Endothelial cell of umbilical vein (primary cell): ENCODE results near the gene PIEZO2.

ENCODE experiments used
- EZH2 ChIP-seq: IDR thresholded peaks from 2 replicates; pipeline ENCODE4 v1.6.1; 2012; ENCODE audit warnings: borderline replicate concordance, low read depth, mild to moderate bottlenecking, moderate library complexity, low read length, inconsistent platforms; ENCODE audit not compliant: severe bottlenecking
- FOS ChIP-seq: IDR thresholded peaks from 2 replicates; pipeline ENCODE4 v1.6.1; 2011; ENCODE audit warnings: mild to moderate bottlenecking, low read length, moderate library complexity, borderline replicate concordance; ENCODE audit not compliant: insufficient read depth
- GATA2 ChIP-seq: IDR thresholded peaks from 2 replicates; pipeline ENCODE4 v1.7.0; 2011; ENCODE audit warnings: low read depth, mild to moderate bottlenecking, moderate library complexity, mixed read lengths, low read length; ENCODE audit not compliant: insufficient read length, insufficient read depth
- JUN ChIP-seq: IDR thresholded peaks from 2 replicates; pipeline ENCODE4 v1.6.1; 2011; ENCODE audit warnings: borderline replicate concordance, low read depth; ENCODE audit not compliant: insufficient read length, insufficient read depth
- MYC ChIP-seq: IDR thresholded peaks from one replicate; pipeline ENCODE4 v1.6.1; 2011; ENCODE audit warnings: mild to moderate bottlenecking, low read depth, low read length
- POLR2A ChIP-seq: IDR thresholded peaks from 2 replicates; pipeline ENCODE4 v1.6.1; 2012; ENCODE audit warnings: low read depth, mild to moderate bottlenecking, control low read depth, low read length
- POLR2AphosphoS5 ChIP-seq: IDR thresholded peaks from 2 replicates; pipeline ENCODE4 v1.6.1; 2012; ENCODE audit warnings: low read depth, mild to moderate bottlenecking, control low read depth, low read length, moderate library complexity; ENCODE audit not compliant: insufficient read depth
- TF ChIP-seq, protein P1 (sequence below), 2 donors: IDR thresholded peaks; 1 replicate in 1 of 2; 2 replicates in 1 of 2; pipeline ENCODE4 v1.5.1; 2011; ENCODE audit warnings: low read length in 2 of 2, mild to moderate bottlenecking in 2 of 2, moderate library complexity in 2 of 2, control low read depth in 1 of 2, inconsistent platforms in 1 of 2, low read depth in 1 of 2; ENCODE audit not compliant: insufficient read depth in 1 of 2; ENCODE audit errors: extremely low read depth in 1 of 2
- TF ChIP-seq, protein P2 (sequence below): IDR thresholded peaks from 2 replicates; pipeline ENCODE4 v1.6.1; 2011; ENCODE audit not compliant: insufficient read depth, insufficient read length

DNA sequence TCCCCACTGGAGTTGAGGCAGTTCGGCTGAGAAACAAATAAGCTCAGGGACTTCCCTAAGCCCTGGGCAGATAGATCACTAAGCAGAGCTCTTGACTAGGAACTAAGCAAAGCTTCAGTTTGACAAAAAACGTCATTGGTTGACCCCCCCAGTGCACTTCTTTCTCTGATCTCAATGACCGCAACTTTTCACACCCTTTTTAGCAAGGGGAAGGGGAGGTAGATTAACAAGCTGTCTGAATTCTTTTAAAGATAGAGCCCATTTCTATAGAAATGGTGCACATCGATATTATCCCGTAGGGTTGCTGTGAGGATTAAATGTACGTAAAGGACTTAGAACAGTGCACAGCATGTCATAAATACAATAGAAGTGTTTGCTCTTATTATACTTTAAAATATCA lies 42.5 kb downstream of the PIEZO2 start:
- TF ChIP-seq, protein P1, sequence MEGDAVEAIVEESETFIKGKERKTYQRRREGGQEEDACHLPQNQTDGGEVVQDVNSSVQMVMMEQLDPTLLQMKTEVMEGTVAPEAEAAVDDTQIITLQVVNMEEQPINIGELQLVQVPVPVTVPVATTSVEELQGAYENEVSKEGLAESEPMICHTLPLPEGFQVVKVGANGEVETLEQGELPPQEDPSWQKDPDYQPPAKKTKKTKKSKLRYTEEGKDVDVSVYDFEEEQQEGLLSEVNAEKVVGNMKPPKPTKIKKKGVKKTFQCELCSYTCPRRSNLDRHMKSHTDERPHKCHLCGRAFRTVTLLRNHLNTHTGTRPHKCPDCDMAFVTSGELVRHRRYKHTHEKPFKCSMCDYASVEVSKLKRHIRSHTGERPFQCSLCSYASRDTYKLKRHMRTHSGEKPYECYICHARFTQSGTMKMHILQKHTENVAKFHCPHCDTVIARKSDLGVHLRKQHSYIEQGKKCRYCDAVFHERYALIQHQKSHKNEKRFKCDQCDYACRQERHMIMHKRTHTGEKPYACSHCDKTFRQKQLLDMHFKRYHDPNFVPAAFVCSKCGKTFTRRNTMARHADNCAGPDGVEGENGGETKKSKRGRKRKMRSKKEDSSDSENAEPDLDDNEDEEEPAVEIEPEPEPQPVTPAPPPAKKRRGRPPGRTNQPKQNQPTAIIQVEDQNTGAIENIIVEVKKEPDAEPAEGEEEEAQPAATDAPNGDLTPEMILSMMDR (IDR thresholded peaks at IDR 0.05; ENCODE audit: extremely low read depth in 1 of 2, insufficient read depth in 1 of 2, low read depth in 1 of 2, low read length in 2 of 2) = no peak
- no peak for TF ChIP-seq EZH2
- TF ChIP-seq, protein P2, sequence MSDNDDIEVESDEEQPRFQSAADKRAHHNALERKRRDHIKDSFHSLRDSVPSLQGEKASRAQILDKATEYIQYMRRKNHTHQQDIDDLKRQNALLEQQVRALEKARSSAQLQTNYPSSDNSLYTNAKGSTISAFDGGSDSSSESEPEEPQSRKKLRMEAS = no peak
- TF ChIP-seq POLR2AphosphoS5 = no peak
- TF ChIP-seq MYC = no peak
- no peak for TF ChIP-seq JUN
- no peak for TF ChIP-seq POLR2A
- TF ChIP-seq FOS = no peak
- TF ChIP-seq GATA2 = no peak
